GM15510 (cell line): ENCODE results near the gene GALNTL6.

Experiments used
- POLR2A ChIP-seq: IDR thresholded peaks from 3 replicates; pipeline ENCODE4 v1.6.1; 2011; ENCODE audit warnings: borderline replicate concordance; ENCODE audit not compliant: insufficient read length; ENCODE audit errors: extremely low read depth

GALNTL6 gene

GRCh38 chr4:171929907-171930306 is 116.7 kb downstream of the GALNTL6 start:
- no peak for TF ChIP-seq POLR2A

GRCh38 chr4:171932238-171932637 is 119.0 kb downstream of the GALNTL6 start:
- no peak for TF ChIP-seq POLR2A

GRCh38 chr4:171940656-171941055 is 127.5 kb downstream of the GALNTL6 start:
- TF ChIP-seq POLR2A, result no peak

- no peak for TF ChIP-seq POLR2A
Observed at GRCh38 chr4:171947400-171947799, 134.2 kb downstream of the GALNTL6 start.

GRCh38 chr4:171948038-171948437 is 134.8 kb downstream of the GALNTL6 start:
- no peak for TF ChIP-seq POLR2A

- no peak for TF ChIP-seq POLR2A
Observed at GRCh38 chr4:171954650-171955049, 141.4 kb downstream of the GALNTL6 start.

- no peak for TF ChIP-seq POLR2A
Observed at GRCh38 chr4:171956678-171957077, 143.5 kb downstream of the GALNTL6 start.

- no peak for TF ChIP-seq POLR2A
Observed at GRCh38 chr4:171962110-171962509, 148.9 kb downstream of the GALNTL6 start.

GRCh38 chr4:171966356-171966755 is 153.2 kb downstream of the GALNTL6 start:
- no peak for TF ChIP-seq POLR2A

- no peak for TF ChIP-seq POLR2A
Observed at GRCh38 chr4:171978216-171978615, 165.0 kb downstream of the GALNTL6 start.

GRCh38 chr4:171979461-171979860 is 166.3 kb downstream of the GALNTL6 start:
- no peak for TF ChIP-seq POLR2A

GRCh38 chr4:171981185-171981584 is 168.0 kb downstream of the GALNTL6 start:
- no peak for TF ChIP-seq POLR2A

- no peak for TF ChIP-seq POLR2A
Observed at GRCh38 chr4:171983935-171984805, 171.0 kb downstream of the GALNTL6 start.

GRCh38 chr4:171985129-171985528 is 171.9 kb downstream of the GALNTL6 start:
- TF ChIP-seq POLR2A, result no peak

- no peak for TF ChIP-seq POLR2A
Observed at GRCh38 chr4:171993247-171993646, 180.0 kb downstream of the GALNTL6 start.

GRCh38 chr4:172007889-172008288 is 194.7 kb downstream of the GALNTL6 start:
- no peak for TF ChIP-seq POLR2A
